Measurements from ENCODE around the gene EML3.
A peak's percentile ranks its signal among the peaks of the same experiment; 100 is the strongest.
"Not testable (repeated sequence)": the region's sequence is repeated elsewhere in the genome, so short reads cannot be mapped to it uniquely, and the experiment has no call there.

Gene EML3

DNA sequence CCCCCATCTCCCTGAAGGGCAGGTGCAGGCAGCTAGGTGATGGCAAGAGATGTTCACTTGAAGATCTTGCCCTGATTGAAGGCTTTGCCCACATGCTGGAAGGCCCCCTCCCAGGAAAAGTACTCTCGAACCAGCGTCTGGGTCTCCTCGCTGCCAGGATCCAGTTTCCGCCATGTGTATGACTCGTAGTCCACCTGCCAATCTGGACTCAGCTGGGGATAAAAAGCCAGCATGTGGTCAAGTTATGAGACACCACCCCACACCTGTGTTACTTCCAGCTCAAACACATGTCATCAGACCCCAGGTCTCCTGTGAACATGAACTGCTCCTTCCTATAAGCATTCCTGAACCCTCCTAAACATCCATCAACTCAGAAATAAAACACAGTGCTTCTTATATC, 52.9 kb downstream of the EML3 start:
- peaks cover 26 to 35% of the 10 kb centered on the region in 2 donors for H3K36me3 ChIP-seq (ENCODE audit: control insufficient read depth in 2 of 2, insufficient read depth in 2 of 2, low read length in 2 of 2)
- not testable (repeated sequence) for H3K9me3 ChIP-seq (ENCODE audit: control insufficient read depth in 2 of 2, low read length in 2 of 2); H3K4me3 ChIP-seq (ENCODE audit: low read length in 2 of 2); H3K9ac ChIP-seq (ENCODE audit: low read depth in 1 of 2, low read length in 2 of 2); H3K27me3 ChIP-seq (ENCODE audit: control insufficient read depth in 2 of 2, insufficient read depth in 2 of 2, low read length in 2 of 2)
- H3K4me1 ChIP-seq (ENCODE audit: control insufficient read depth in 2 of 2, insufficient read depth in 2 of 2, low read length in 2 of 2) = peaks cover 43 to 46% of the 10 kb centered on the region in 2 donors
- peak overlapping the region; percentile 10 to 16 for H3K27ac ChIP-seq (ENCODE audit: low read depth in 2 of 2, low read length in 2 of 2)

DNA sequence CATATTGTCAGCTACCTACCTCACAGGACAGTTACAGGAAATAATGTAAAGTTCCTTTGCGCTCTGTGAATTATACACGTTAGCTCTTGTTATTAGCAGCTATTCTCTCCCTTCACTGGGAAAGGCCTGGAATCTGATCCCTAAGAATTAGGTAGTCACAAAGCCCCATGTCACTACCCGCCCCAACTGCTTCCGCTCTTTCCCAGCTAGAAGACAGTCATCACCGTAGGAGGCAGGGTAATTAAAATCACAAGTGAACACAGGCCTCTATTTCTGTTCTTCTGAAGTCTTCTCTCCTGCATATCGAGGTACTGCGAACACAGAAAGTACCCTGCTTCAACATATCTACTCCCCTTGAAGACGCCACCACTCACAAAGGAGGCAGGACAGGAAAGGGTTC, 53.4 kb downstream of the EML3 start:
- Histone ChIP-seq H3K27me3 (ENCODE audit: control insufficient read depth in 2 of 2, insufficient read depth in 2 of 2, low read length in 2 of 2) (no peaks in the 10 kb centered on the region), H3K9me3 (ENCODE audit: control insufficient read depth in 2 of 2, low read length in 2 of 2) (no peaks in the 10 kb centered on the region), H3K36me3 (ENCODE audit: control insufficient read depth in 2 of 2, insufficient read depth in 2 of 2, low read length in 2 of 2) (peaks cover 26 to 35% of the 10 kb centered on the region in 2 donors), H3K4me3 (ENCODE audit: low read length in 2 of 2) (no peak overlapping the region), H3K9ac (ENCODE audit: low read depth in 1 of 2, low read length in 2 of 2) (no peak overlapping the region), H3K4me1 (ENCODE audit: control insufficient read depth in 2 of 2, insufficient read depth in 2 of 2, low read length in 2 of 2) (peaks cover 47 to 50% of the 10 kb centered on the region in 2 donors), H3K27ac (ENCODE audit: low read depth in 2 of 2, low read length in 2 of 2) (no peak overlapping the region)

DNA sequence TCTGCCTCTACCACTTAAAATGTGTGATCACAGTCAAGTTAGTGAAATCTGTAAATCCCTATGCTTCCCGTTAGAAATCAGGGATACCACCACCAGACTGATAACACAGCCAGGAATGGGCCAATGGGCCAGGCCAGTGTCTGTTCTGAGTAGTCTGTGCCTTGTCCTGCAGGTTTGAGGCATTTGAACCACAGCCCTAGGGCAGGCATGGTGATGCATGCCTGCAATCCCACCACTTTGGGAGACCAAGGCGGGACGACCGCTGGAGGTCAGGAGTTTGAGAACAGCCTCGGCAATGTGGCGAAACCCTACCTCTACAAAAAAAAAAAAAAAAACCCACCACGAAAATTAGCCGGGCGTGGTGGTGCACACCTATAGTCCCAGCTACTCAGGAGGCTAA, 53.9 kb downstream of the EML3 start:
- no peaks in the 10 kb centered on the region for H3K9me3 ChIP-seq (ENCODE audit: control insufficient read depth in 2 of 2, low read length in 2 of 2)
- peaks cover 23 to 32% of the 10 kb centered on the region in 2 donors for H3K36me3 ChIP-seq (ENCODE audit: control insufficient read depth in 2 of 2, insufficient read depth in 2 of 2, low read length in 2 of 2)
- H3K4me3 ChIP-seq (ENCODE audit: low read length in 2 of 2) = no peak overlapping the region
- H3K4me1 ChIP-seq (ENCODE audit: control insufficient read depth in 2 of 2, insufficient read depth in 2 of 2, low read length in 2 of 2) = peaks cover 52 to 55% of the 10 kb centered on the region in 2 donors
- H3K9ac ChIP-seq (ENCODE audit: low read depth in 1 of 2, low read length in 2 of 2) = peak overlapping the region in 1 of 2 donors; percentile 14
- H3K27me3 ChIP-seq (ENCODE audit: control insufficient read depth in 2 of 2, insufficient read depth in 2 of 2, low read length in 2 of 2) = no peaks in the 10 kb centered on the region
- no peak overlapping the region for H3K27ac ChIP-seq (ENCODE audit: low read depth in 2 of 2, low read length in 2 of 2)

GRCh38 chr11:62556875-62557631, 55.5 kb downstream of the EML3 start:
- Histone ChIP-seq H3K27ac (ENCODE audit: low read depth in 2 of 2, low read length in 2 of 2) (peak overlapping the region; percentile 96 to 98), H3K9me3 (ENCODE audit: control insufficient read depth in 2 of 2, low read length in 2 of 2) (no peaks in the 10 kb centered on the region), H3K36me3 (ENCODE audit: control insufficient read depth in 2 of 2, insufficient read depth in 2 of 2, low read length in 2 of 2) (peaks cover 19 to 20% of the 10 kb centered on the region in 2 donors), H3K9ac (ENCODE audit: low read depth in 1 of 2, low read length in 2 of 2) (peak overlapping the region; percentile 54 to 82), H3K27me3 (ENCODE audit: control insufficient read depth in 2 of 2, insufficient read depth in 2 of 2, low read length in 2 of 2) (no peaks in the 10 kb centered on the region), H3K4me1 (ENCODE audit: control insufficient read depth in 2 of 2, insufficient read depth in 2 of 2, low read length in 2 of 2) (peaks cover 68 to 69% of the 10 kb centered on the region in 2 donors), H3K4me3 (ENCODE audit: low read length in 2 of 2) (peak overlapping the region; percentile 40 to 60)

DNA sequence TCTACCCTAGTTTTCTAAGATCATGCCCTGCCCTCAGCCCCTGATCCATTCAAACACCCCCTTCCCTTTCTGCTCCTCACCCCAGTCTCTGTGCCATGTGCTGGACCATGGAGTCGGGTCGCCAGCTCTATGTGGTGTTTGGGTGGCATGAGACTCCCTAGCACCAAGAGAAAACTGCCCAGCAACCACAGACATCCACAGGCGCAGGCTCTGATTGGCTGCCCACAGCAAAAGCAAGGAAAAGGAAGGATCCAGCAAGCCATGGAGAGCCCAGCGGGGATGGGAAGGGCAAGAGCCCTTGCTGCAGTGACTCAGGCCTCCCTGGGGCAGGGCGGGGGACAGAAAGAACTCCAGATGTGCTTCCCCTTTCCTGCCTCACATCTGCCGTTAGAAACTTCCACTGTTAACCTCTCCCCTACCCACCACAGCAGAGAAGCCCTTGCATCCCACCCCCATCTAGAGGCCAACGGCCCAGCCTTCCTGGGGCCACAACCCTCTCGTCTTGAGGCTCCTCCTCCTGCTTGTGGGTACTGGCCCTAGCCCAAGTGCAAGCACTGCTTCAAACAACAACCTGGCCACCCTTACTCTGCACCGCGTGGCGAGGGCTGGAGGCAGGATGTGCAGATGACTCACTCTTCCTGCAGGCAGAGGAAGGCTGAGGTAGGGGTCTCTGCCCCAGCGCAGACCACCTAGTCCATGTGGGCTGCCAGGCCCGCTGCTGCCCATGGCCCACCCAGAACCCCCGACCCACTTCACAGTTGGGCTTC, 56.3 kb downstream of the EML3 start:
- Histone ChIP-seq H3K36me3 (ENCODE audit: control insufficient read depth in 2 of 2, insufficient read depth in 2 of 2, low read length in 2 of 2) (peaks cover 15 to 18% of the 10 kb centered on the region in 2 donors), H3K9me3 (ENCODE audit: control insufficient read depth in 2 of 2, low read length in 2 of 2) (no peaks in the 10 kb centered on the region), H3K9ac (ENCODE audit: low read depth in 1 of 2, low read length in 2 of 2) (peak overlapping the region; percentile 54 to 82), H3K27me3 (ENCODE audit: control insufficient read depth in 2 of 2, insufficient read depth in 2 of 2, low read length in 2 of 2) (no peaks in the 10 kb centered on the region), H3K27ac (ENCODE audit: low read depth in 2 of 2, low read length in 2 of 2) (peak overlapping the region; percentile 96 to 98), H3K4me3 (ENCODE audit: low read length in 2 of 2) (peak overlapping the region; percentile 40 to 60), H3K4me1 (ENCODE audit: control insufficient read depth in 2 of 2, insufficient read depth in 2 of 2, low read length in 2 of 2) (peaks cover 76% of the 10 kb centered on the region in 2 donors)

GRCh38 chr11:62555464-62556107, 57.0 kb downstream of the EML3 start:
- Histone ChIP-seq H3K4me3 (ENCODE audit: low read length in 2 of 2) (peak overlapping the region; percentile 40 to 60), H3K9me3 (ENCODE audit: control insufficient read depth in 2 of 2, low read length in 2 of 2) (no peaks in the 10 kb centered on the region), H3K9ac (ENCODE audit: low read depth in 1 of 2, low read length in 2 of 2) (peak overlapping the region; percentile 54 to 82)

DNA sequence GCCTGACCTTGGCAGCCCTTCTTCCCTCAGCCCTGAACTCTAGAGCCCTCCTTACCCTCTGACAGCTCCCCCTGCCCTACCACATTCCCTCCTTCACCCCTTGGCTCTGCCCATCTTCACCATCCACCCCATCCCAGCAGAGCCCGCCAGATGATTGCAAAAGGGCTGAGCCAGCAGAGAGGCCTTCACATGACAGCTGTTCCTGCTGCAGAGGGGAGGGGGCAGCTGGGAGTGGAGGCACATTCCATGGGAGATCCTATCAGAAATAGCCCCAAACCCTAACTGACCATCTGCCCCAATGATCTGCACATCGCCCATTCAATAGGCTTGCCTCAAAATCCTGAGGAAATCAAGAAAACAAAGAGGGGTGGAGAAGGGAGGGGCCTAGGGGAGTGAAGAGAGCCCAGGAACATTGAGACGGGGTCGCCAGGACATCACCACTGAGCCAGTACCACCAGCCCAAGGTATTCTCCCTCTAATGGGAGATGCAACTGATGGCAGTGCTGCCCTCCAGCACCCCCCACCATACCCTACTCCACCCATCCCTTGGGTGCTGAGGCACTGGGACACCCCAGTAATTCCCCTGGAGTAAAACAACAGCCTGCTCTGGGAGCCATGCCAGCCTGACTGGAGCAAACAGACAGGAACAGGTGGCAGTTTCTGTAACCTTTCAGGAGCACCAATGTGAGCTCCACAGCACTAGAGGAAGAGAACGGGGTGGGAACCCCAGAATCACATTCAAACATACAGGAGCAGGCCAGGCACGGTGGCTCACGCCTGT, 58.0 kb downstream of the EML3 start:
- Histone ChIP-seq H3K4me1 (ENCODE audit: control insufficient read depth in 2 of 2, insufficient read depth in 2 of 2, low read length in 2 of 2) (peaks cover 75% of the 10 kb centered on the region in 2 donors), H3K27me3 (ENCODE audit: control insufficient read depth in 2 of 2, insufficient read depth in 2 of 2, low read length in 2 of 2) (no peaks in the 10 kb centered on the region), H3K27ac (ENCODE audit: low read depth in 2 of 2, low read length in 2 of 2) (peak overlapping the region; percentile 96 to 98), H3K36me3 (ENCODE audit: control insufficient read depth in 2 of 2, insufficient read depth in 2 of 2, low read length in 2 of 2) (peaks cover 10 to 11% of the 10 kb centered on the region in 2 donors), H3K9me3 (ENCODE audit: control insufficient read depth in 2 of 2, low read length in 2 of 2) (no peaks in the 10 kb centered on the region), H3K9ac (ENCODE audit: low read depth in 1 of 2, low read length in 2 of 2) (peak overlapping the region; percentile 14 to 82), H3K4me3 (ENCODE audit: low read length in 2 of 2) (peak overlapping the region in 1 of 2 donors; percentile 4)

More at GRCh38 chr11:62555464-62556107, 57.0 kb downstream of the EML3 start:
- Histone ChIP-seq H3K4me1 (ENCODE audit: control insufficient read depth in 2 of 2, insufficient read depth in 2 of 2, low read length in 2 of 2) (peaks cover 77 to 80% of the 10 kb centered on the region in 2 donors), H3K36me3 (ENCODE audit: control insufficient read depth in 2 of 2, insufficient read depth in 2 of 2, low read length in 2 of 2) (peaks cover 15 to 18% of the 10 kb centered on the region in 2 donors), H3K27me3 (ENCODE audit: control insufficient read depth in 2 of 2, insufficient read depth in 2 of 2, low read length in 2 of 2) (no peaks in the 10 kb centered on the region), H3K27ac (ENCODE audit: low read depth in 2 of 2, low read length in 2 of 2) (peak overlapping the region; percentile 96 to 98)

DNA sequence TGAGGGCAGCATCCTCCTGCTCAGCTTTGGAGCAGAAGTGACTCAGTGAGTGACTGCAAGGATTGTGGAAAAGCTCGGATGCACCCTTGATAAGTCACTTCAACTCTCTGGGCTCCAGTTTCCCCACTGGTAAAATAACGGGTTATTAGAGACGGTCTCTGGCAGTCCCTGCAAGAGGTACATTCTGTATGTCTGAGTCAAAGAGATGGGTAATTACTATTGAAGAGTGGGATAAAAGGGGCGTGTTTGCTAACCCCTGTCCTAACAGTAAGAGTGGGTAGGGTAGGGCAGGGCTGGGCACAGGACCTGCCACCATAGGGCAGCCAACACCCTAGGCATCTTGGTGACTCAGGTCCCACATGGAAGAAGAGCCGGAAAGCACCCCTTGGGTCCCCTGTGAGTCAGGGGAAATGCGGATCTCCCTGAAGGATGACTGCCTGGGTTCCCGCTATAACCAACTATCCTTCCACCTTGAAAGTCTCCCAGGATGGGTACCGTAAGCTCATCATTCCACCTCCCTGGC, 58.7 kb downstream of the EML3 start:
- peaks cover 4% of the 10 kb centered on the region in 2 donors for H3K36me3 ChIP-seq (ENCODE audit: control insufficient read depth in 2 of 2, insufficient read depth in 2 of 2, low read length in 2 of 2)
- no peaks in the 10 kb centered on the region for H3K9me3 ChIP-seq (ENCODE audit: control insufficient read depth in 2 of 2, low read length in 2 of 2)
- H3K9ac ChIP-seq (ENCODE audit: low read depth in 1 of 2, low read length in 2 of 2) = peak overlapping the region; percentile 52 to 82
- H3K27me3 ChIP-seq (ENCODE audit: control insufficient read depth in 2 of 2, insufficient read depth in 2 of 2, low read length in 2 of 2) = no peaks in the 10 kb centered on the region
- peaks cover 78 to 79% of the 10 kb centered on the region in 2 donors for H3K4me1 ChIP-seq (ENCODE audit: control insufficient read depth in 2 of 2, insufficient read depth in 2 of 2, low read length in 2 of 2)
- H3K27ac ChIP-seq (ENCODE audit: low read depth in 2 of 2, low read length in 2 of 2) = peak overlapping the region; percentile 96 to 98
- peak overlapping the region; percentile 49 to 63 for H3K4me3 ChIP-seq (ENCODE audit: low read length in 2 of 2)

DNA sequence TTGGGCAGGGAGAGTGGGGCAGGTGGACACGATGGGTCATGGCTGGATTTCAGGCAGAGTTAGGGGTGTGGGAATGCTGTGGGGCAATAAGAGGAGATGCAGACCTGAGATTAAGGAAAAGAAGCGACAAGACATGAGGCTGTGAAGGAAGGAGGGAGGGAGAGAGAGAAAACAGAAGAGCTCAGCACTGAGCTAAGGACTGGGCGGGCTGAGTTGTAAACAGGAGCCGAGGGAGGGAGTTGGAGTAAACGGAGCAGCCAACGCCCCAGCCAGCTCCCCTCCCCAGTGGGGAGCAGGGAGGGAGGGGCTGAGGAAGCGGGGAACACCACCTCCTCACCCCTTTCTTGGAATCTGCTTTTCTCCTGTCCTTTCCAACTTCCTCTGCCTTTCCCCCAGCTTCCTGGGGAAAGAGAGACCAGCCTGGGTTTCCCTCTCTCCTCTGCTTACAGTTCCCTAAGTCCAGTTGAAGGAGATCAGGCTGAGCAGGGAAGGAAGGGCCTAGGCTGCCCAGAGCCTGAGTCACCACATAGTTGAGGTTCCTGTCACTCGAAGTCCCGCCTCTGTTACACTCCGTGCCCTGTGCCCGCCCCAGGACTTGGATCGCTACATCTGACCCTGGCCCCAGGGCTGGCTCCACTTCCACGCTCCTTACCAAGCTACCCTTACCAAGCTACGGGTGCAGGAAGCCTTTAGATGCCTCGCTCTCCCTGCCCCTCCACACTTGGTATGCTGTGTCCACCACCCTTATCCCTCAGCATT, 59.3 kb downstream of the EML3 start:
- Histone ChIP-seq H3K9ac (ENCODE audit: low read depth in 1 of 2, low read length in 2 of 2) (peak overlapping the region; percentile 82 to 89), H3K27me3 (ENCODE audit: control insufficient read depth in 2 of 2, insufficient read depth in 2 of 2, low read length in 2 of 2) (no peaks in the 10 kb centered on the region), H3K4me1 (ENCODE audit: control insufficient read depth in 2 of 2, insufficient read depth in 2 of 2, low read length in 2 of 2) (peaks cover 82 to 83% of the 10 kb centered on the region in 2 donors), H3K27ac (ENCODE audit: low read depth in 2 of 2, low read length in 2 of 2) (peak overlapping the region; percentile 96 to 98), H3K36me3 (ENCODE audit: control insufficient read depth in 2 of 2, insufficient read depth in 2 of 2, low read length in 2 of 2) (no peaks in the 10 kb centered on the region), H3K9me3 (ENCODE audit: control insufficient read depth in 2 of 2, low read length in 2 of 2) (no peaks in the 10 kb centered on the region), H3K4me3 (ENCODE audit: low read length in 2 of 2) (peak overlapping the region; percentile 49 to 63)

All from mucosa of rectum (tissue), 2 donors.